NCI-H748 treated with DMSO at 0.1 percent for 48 hours (cell line): ENCODE data around the gene KRTAP27-1.

Experiments
- DNase-seq: peaks from one replicate; lab custom pipeline; 2025; lab: John Stamatoyannopoulos, UW

Gene KRTAP27-1, protein sequence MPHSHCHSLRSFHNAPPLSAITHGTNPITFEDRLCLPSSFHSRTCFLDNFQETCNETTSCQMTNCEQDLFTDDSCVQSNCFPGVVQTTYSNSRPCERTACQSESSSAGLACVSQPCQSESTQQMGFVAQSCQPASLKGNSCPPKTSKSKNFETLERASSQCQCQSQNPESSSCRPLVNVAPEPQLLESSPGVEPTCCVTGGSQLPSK

DNA sequence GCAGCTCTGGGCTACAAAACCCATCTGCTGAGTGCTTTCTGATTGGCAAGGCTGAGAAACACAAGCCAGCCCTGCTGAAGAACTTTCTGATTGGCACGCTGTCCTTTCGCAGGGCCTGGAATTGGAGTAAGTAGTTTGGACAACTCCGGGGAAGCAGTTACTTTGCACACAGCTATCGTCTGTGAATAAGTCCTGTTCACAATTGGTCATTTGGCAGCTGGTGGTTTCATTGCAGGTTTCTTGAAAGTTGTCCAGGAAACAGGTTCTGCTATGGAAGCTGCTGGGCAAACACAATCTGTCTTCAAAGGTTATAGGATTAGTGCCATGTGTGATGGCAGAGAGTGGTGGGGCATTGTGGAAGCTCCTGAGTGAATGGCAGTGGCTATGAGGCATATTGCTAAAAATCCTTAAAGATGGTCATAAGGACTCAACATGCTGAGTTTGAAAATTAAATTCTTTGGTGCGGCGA lies at the start of gene KRTAP27-1:
KRTAP27-1 (minus strand) TSS at position 419 of the 469 bp plus-strand sequence; CDS start at position 393, 26 bp downstream.
- DNase-seq = no peak

DNA sequence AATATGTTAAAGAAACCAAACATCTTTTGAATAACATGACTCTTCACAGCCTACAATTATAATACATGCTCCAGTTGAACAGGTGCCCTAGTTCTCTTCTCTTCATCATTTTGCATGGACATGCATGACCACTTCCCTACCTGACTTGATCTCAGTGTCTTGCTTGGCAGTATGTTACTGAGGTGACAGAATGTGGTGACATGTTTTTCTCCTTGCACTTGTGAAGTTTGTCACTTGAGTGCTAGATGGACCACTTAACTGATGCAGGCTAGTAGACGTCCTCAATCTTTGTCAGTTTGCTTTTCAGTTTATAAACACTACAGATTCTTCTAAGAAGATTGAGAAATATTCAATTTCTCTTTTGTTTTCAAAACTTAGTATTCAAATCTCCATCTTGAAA lies 44.7 kb upstream of the KRTAP27-1 start:
- no peak for DNase-seq

DNA sequence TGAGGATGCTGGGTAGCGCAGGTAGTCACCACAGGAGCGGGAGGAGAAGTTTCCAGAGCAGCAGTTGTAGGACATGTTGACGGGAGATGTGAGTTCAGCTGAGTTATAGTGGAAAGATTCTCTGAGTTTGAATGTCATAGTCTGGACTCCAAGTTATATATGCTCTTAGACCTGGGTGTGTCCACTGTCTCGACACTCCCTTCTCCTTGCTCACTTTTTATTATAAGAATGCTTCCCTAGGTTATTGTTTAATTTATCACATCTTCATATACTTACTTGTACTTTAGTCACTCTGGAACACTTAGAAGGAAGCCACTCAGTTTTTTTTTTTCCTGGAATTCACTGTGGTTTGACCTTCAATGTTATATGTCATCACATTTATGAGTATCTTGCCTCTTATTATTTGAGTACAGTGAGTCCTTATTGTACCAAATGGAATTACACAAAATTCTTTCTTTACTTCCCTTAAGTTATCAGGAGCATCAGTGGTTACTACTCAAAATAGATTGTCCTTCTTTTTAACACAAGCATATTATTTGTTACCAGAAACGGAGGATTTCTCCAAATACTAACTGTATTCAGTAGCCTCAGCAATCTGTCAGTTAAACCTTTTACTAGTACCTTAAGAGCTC lies 34.8 kb upstream of the KRTAP27-1 start, which contains the start of gene KRTAP13-2:
KRTAP13-2 (minus strand) TSS at position 133 of the 632 bp plus-strand sequence; CDS start at position 75, 58 bp downstream.
- DNase-seq = no peak

DNA sequence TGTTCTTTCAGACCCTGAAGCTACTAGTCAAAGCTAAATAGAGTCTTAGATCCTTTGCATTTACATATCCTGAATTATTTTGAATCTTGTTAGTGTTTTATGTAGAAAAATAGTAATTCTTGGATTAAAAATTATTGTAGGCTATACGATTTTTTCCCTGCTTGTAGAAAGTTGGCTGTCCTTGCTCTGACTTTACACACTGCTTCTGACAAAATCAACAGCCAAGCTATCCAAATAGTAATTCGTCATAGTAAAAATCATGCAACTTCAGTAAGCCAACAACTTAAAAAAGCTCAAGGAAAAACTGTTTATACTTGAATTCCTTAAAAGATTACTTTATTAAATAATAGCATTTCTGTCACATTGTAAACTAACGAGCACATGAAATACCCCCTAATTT lies 18.4 kb upstream of the KRTAP27-1 start:
- no peak for DNase-seq

DNA sequence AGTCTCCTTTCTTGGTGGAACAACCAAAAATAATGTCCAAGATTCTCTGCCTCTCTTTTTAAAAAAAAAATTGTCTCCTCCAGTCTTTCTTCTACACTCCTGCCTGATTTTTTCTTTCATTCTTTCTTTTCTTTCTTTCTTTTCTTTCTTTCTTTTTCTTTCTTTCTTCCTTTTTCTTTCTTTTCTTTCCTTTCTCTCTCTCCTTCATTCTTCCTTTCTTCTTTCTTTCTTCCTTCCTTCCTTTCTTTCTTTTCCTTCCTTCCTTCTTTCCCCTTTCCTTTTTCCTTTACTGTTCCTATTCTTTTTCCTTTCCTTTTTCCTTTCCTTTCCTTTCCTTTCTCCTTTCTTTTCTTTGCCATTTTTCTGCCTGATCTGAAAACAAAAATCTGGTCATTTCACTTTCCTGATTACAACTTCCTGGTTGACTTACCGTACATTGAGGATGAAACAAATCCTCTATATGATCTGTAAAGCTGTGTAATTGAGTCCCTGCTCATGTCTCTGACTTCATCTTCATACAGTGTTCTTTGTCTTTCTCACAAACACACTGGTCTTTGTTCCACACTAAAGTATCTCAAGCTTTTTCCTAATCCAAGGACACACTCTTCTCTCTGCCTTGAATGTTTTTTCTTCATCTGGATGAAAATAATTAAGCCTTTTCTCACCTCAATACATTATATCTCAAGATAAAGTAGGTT lies 17.0 kb upstream of the KRTAP27-1 start:
- DNase-seq = no peak

DNA sequence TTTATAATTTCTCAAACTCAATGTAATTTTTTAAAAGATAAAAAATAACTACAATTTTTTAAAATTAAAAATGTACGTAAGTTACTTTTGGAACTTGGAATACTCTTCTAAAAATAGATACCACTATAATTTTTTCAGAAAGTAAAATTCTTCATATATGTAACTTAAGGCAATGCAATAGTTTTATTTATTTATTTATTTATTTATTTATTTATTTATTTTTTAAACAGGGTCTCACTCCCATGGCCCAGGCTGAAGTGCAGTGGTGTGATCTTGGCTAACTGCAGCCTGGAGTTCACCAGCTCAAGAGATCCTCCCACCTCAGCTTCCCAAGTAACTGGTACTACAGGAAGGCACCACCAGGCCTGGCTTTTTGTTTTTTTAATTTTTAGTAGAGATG lies 14.0 kb upstream of the KRTAP27-1 start:
- no peak for DNase-seq

DNA sequence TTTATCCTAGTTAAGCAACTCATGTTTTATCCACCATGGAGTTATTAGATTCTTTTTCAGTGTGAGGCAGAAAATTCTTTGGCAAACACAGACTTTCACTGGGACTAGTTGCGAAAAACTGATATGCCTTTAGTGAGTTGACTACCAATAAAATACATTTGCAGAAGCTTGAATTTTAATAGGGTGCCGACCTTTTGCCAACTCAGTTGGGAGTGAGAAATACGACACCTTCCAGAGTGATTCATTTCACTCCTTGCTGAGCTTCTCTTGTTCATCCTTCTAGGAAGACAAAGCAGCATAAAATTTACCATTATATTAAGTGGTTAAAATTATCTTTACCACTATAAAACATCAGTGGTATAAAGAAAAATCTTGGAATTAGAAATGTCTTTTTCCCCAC lies 12.1 kb upstream of the KRTAP27-1 start:
- no peak for DNase-seq

DNA sequence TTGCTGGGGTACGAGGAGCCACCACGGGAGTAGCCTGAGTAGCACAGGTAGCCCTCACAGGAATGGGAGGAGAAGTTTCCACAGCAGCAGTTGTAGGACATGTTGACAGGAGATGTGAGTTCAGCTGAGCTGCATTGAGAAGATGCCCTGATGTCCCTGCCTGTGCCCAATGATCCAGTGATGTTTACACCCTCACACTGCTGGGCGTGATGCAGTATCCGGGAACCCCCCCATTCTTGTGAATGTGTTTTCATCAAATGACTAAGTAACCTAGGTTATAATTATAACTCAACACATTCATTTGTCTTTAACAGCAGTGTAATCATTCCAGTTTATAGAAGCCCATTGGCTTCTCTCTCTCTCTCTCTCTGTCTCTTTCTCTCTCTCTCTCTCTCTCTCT lies 11.0 kb upstream of the KRTAP27-1 start, which contains the start of gene KRTAP23-1:
KRTAP23-1 (minus strand) TSS at position 101 of the 400 bp plus-strand sequence; CDS start at position 101, 0 bp downstream.
- no peak for DNase-seq

DNA sequence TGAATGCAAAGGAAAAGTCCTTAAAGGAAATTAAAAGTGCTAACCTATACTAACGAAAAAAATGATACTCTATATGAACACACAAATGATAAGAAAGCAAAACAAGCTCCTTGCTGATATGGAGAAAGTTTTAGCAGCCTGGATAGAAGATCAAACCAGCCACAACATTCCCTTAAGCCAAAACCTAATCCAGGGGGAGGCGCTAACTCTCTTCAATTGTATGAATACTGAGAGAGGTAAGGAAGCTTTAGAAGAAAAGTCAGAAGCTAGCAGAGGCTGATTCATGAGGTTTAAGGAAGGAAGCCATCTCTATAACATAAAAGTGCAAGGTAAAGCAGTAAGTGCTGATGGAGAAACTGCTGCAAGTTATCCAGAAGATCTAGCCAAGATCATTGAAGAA lies 7.5 kb upstream of the KRTAP27-1 start:
- DNase-seq = no peak

DNA sequence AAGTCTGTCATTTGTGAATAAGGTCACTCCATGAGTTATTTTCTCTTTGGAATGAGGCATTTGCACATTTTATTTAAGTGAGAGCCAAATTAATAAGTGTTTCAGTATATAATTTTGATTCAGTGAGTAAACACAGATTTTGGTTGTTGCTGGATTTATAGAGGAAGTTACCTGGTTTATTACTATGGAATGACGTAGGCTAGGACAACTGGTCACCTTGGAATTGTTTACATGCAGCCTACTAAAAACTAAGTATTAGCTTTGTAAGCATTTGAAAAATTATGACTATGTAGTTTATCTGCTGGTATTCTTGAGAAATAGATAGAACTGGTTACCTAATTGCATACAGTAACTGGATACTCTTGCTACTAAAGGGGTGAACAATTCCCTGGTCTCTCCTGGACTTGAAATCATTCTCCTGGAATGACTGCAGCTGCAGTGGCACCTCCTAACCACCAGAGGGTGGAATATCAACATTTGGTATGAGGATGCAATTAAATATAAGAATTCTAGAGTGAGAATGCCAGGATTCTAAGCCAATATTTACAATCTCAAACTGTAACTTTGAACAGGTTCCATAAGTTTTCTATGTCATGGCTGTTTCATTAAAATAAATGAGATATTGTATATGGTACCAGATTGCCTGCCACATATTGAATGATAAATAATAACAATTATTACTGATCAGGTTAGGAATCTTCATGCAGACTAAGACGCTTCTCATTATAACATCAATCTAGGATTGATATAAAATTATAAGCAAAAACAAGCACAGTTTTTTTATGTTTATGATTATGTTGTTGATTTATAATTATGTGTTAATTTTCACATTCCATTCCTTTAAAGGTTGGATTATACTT lies 3.5 kb upstream of the KRTAP27-1 start:
- no peak for DNase-seq

DNA sequence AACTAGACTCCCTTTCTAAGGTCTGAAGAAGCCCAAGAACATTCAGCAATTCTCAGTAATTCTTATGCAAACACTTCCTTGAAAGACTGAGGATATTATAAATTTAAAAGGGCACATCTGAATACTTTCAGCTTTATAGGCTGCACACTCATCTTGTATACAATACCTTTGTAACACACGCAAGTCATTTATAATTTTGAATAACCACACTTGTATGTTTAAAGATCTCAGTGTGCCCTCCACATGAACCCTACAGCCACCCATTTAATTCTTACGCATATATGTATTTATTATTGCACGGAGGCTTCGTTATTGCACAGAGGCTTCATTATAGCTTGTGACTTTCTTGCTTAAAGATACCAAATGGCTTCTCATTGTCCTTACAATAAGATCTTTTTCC lies 1.2 kb upstream of the KRTAP27-1 start:
- no peak for DNase-seq

DNA sequence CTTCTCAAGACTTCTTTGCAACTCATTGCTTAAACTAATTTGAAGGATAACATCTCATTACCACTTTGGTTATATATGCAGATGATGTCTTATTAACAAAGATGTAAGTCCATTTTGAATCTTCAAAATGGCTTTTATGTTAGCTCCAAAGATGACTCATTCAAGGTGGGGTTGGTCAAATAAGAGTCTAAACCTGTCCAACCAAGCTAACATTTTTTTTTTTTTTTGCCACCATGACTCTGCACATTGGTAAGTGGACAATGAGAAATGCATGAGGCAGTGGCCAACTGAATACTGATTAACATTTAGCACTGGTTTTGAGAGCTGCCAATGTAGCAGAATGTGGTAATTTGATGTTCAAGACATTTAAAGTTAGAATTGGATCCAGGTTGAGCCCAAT lies 278 bp upstream of the KRTAP27-1 start:
- DNase-seq = no peak

DNA sequence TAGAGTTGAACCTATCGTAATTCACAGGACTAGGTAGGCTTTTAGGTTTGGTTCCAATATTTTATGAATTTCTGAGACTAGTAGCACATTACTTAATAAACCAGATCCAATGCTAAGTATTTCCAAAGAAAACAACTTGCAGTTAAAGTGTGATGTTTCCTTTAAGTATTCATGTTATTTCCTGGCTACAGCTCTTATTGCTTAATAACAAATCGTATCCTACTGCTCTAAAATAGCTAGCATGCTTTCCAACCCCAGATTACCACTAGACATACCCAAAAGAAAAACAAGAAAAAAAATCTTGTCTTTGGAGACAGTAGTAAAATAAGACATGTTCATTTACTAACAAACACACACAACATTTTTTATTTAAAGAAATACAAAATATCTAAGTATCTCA lies 898 bp downstream of the KRTAP27-1 start:
- no peak for DNase-seq

DNA sequence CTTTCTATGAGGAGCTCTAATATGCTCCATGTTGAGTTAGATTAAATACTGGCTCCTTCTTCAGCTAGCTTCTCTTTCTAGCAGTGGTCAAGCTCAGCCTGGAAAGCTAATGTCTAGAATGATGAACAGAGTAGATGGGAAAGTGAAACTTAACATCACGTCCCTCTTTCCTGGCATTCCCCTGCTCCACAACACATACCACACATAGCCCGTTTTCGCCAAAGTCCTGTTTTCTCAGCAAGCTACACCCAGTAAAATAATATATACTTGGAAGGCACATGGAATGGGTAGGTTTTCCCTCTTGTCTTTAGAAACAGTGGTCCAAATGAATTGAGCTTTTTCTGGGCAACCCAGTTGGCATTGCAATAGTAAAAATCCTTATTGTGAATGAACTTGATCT lies 3.8 kb downstream of the KRTAP27-1 start:
- DNase-seq = no peak

DNA sequence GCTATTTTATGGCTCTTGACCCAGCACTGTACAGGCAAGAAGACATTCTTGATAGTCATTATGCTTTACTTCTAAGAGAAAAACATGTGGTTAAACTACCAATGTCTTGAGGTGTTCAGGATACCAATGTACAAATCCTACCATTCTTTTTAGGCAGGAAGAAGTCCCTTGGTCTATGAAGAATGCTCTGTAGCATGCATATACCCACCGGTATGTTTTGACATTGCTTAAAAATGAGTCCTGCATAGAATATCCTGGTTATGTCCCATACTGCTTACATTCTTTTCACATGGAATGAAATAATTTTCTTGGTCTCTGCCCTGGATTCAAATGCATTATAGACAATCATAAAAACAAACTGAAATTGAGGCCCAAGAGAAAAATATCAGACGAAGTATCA lies 4.8 kb downstream of the KRTAP27-1 start:
- DNase-seq = no peak

DNA sequence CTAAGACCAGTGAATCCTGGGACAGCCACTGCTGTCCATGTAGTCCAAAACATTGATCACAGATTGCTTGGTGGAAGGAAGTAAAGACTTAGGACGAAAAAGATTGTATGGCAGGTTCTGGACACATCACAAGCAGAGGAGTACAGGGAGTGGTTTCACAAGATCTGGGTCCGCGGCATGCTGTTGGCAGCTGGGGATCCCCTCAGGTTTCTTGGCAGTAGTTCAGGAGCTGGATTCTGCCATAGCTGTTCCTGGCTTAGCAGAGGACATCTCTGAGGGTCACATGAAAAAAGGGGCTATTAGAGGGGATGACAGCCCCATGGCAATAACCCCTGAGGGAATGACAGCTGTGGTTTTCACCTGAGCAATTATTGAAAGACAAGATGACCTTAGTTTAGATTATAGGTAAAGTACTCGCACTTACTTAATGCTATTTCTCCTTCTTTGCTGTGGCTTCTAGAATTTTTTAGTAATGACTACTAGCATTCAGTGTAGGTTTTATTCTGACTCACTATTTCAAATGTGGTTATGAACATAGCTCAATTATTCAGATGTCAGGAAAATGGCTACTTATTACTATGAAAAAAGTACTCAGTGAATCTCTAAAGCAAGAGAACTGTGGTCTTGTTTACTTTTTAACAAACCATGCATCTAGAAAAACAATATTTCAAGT lies 8.2 kb downstream of the KRTAP27-1 start:
- no peak for DNase-seq

DNA sequence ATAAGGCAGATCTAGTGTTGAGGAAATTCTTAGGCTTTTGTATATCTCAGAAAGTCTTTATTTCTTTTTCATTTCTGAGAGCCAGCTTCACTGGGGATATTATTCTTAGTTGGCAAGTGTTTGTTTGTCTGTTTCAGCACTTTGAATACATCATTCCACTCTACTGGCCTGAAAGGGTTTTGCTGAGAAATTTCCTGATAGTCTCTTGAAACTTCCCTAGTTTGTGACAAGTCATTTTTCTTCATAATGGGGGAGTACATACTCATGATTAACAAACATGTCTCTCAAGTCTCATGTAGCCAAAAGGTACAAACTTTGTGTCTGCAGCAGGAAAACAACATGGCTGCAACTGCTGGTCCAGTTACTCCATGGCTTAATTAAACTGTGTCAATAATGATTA lies 11.1 kb downstream of the KRTAP27-1 start:
- no peak for DNase-seq

DNA sequence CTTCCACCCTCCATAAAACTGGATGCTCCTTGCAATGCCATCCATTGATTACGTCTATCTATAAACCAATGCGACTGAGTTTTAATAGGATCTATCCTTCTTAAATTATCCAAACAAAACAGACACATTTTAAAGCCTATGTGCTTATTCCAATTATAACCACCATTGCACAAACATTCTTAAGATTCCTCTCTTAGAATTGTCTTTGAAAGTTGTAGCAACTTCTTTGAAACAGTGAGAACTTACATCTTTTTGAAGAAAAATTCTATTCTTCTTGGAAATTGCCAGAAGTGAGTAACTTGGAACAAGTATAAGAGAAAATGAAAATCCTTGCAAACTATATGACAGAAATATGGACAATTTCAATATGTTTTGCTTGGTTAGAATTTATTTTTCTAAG lies 17.3 kb downstream of the KRTAP27-1 start, which contains the start of gene KRTAP26-1:
KRTAP26-1 (minus strand) TSS at position 101 of the 400 bp plus-strand sequence. CDS start 280 bp downstream, outside the sequence.
- no peak for DNase-seq

DNA sequence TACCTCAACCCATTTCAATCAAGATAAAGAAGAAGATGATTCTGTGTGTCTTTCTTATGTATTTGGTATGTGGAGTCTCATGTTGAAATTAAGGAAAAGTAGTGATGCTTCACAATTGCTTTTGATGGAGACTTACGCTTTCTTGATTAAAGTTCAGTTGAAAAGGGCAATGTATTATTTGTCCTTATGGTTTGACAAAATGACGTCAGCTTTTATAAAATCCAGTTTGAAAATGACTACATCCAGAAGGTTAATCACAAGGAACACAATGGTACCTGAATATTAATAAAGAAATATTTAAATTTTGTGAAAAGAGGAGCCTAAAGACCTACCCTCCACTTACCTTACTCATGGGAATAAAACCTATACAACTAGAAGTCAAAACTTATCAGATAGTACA lies 21.8 kb downstream of the KRTAP27-1 start:
- DNase-seq = no peak

DNA sequence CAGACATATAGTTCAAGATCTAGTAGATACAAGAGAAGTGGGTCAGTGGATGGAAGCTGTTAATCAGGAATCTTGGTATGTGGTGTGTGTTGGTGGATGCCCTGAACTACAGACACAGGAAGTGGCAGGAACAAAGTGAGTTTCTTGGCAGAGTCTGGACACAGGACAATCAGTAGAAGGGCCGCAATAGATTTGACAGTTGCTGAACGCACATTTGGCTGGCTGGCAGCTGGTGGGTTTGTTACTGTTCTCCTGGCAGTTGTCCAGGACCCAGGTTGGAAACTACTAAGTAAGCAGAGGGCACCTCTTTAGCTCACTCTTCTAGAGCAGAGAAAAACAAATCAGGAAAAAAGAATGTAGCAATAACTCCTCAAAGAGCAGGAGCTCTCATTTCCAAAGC lies 30.6 kb downstream of the KRTAP27-1 start:
- no peak for DNase-seq

DNA sequence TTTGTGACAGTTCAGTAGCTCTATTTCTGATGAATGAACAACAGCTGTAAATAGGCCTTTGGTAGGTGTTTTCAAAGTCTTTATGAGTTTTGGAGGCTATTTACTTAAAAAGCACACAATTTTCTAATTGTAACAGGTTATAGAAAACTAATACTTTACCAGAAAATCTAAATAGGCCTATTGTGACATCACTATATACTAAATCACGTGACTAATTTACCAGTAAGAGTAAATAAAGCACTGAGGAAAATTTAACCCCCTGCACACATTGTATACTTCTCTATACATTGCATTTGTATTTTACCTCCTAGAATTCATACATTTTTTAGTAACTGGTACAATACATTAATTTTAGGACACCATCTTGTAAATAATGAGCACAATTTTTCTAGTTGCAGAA lies 32.4 kb downstream of the KRTAP27-1 start:
- DNase-seq = no peak
